Activated T-helper 9 cell treated with anti-CD3 and anti-CD28 coated beads, Interleukin-2, amount 50 U/mL, for 16 hours (primary cell): ENCODE data around the gene VLDLR.
"Not testable (repeated sequence)": the region's sequence is repeated elsewhere in the genome, so short reads cannot be mapped to it uniquely, and the experiment has no call there.

Experiments used
- DNase-seq: peaks from one replicate; pipeline ENCODE4 v3.0.0-alpha.2; 2020; ENCODE audit warnings: low read depth

Gene VLDLR

GRCh38 chr9:2664174-2665065 is 42.8 kb downstream of the VLDLR start:
- no peak for DNase-seq

- DNase-seq = no peak
Observed at GRCh38 chr9:2666569-2666968, 45.0 kb downstream of the VLDLR start.

GRCh38 chr9:2673161-2673560 is 51.6 kb downstream of the VLDLR start:
- no peak for DNase-seq

- no peak for DNase-seq
Observed at GRCh38 chr9:2674141-2674824, 52.7 kb downstream of the VLDLR start.

- no peak for DNase-seq
Observed at GRCh38 chr9:2675834-2676233, 54.2 kb downstream of the VLDLR start.

- no peak for DNase-seq
Observed at GRCh38 chr9:2676466-2676865, 54.9 kb downstream of the VLDLR start.

DNA sequence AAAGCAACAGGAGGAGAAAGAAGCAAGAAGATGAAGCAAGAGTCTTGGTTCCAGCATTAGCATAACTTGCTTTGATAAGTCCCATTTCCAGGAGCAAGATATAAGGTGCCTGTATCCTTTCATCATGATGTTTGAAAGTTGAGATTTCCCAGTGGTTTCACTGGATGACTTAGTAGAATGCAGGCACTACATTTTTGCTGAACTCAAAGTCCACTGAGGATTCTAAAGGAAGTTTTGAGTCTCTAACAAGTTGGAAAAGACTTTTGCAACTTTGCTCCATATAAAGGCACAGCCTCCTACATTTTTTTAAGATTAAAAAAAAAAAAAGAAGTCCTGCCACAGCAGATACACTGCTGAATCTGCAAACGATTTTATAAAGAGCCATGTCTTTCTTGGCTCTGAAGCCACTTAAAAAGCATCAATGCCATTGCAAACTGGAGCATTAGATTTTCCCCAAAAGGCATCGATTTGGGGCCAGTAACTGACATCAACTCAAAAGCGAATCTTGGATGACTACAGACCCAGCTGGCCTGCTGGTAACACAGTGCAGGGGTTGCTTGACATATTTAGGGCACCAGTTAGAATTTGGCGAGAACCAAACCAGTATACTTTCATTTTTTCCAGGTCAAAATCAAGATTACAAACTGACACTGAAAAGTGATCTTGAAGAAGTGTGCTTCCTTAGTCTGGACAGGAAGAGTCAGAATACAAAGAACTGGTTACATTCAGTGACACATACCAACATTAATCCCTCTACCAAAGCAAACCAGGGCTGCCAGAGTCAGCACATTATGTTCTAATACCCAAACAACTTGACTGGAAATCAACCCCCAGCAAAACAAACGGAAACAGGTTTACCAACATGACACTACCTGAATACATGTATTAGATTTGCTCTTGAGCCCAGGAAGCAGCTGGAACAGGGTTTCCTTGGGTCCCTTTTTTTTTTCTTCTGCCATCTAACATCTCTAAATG is 56.6 kb downstream of the VLDLR start:
- no peak for DNase-seq

GRCh38 chr9:2679011-2679410 is 57.4 kb downstream of the VLDLR start:
- DNase-seq = no peak

DNA sequence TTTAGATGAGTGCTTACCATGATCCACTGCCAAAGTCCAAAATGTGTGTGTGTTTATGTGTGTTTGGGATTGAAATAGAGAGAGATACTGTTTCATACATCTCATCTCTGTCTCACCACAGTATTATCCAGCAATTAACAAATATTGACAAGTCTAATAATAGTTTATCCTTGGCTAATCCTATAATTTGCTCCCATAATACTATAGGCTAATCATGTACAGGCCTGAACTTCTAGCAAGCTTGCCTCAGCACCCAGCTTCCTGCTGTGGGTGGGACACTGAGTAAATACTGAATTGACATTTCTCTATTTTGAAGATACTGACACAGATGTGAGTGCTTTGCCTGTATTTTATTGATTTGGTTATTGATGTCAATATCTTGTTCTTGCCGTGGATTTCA is 60.4 kb downstream of the VLDLR start:
- DNase-seq = no peak

- DNase-seq = no peak
Observed at GRCh38 chr9:2686911-2687310, 65.3 kb downstream of the VLDLR start.

DNA sequence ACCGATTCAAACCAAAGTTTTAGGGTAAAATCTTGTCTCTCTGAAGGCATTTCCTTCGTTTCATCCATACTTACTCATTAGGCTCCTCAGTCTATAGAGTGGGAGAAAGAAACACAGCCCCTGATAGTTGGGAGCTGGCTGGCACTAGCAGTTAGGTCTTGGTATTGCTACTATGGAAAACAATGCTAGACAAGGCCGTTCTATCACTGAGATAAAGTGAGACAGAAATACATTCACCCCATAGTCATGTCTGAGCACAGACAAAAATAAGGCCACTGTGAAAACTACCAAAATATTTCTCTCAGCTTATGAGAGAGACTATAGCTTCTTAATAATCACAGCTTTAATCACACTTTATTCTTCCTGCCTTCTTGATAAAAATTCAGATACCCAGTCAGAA is 67.0 kb downstream of the VLDLR start:
- no peak for DNase-seq

DNA sequence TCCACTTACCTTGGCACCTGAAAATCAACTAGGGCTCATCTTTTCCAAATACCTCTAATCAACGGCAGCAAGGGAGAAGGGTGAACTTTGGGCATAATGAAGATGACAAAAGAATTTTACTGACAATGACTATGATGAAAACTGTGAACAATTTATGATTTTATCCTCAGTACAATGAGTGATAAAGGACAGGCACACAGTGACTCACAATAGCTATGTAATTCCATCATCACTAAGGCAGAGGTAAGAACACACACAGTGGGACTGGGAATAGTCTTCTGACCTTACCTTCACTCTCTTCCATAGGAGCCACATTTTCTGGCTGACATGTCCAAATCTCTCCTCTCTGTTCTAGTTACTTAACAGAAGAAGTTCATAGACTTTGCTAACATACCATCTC is 69.6 kb downstream of the VLDLR start:
- DNase-seq = no peak

DNA sequence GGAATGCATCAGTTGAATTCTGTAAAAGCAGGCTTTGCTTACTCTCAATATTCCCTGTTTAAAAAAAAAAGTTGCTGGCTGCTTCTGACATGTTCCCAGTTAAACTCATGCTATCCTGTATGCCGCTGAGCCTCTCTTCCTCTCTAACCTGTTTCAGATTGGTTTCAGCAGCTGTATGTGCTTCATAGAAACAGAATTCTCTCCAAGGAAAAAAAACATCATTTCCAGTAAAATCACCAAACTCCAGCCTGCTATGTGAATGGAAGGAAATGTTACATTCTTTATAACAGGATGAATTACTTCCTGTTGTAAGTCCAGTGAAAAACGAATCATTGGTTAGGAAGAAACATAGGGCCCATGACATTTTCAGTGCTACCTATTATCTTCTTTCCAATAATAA is 70.0 kb downstream of the VLDLR start:
- no peak for DNase-seq

DNA sequence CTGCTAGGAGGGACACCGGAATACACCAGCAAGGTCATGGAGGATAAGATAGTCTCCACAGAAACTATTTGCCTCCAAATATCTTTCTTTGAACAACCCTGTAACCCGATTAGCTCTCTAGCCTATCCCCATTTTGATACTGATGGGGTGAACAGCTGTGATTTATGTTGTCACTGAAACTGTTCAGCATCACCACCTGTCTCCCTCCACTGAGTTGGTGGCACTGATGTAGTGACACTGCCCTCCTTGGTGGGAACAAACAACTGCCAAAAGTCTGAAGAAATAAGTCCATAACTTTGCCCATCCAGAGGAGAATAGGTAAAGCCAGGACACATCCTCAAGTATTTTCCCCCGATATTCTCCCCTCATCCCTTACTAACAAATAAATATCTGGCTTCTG is 71.5 kb downstream of the VLDLR start:
- DNase-seq = no peak

GRCh38 chr9:2697492-2697891 is 75.9 kb downstream of the VLDLR start:
- DNase-seq = no peak

DNA sequence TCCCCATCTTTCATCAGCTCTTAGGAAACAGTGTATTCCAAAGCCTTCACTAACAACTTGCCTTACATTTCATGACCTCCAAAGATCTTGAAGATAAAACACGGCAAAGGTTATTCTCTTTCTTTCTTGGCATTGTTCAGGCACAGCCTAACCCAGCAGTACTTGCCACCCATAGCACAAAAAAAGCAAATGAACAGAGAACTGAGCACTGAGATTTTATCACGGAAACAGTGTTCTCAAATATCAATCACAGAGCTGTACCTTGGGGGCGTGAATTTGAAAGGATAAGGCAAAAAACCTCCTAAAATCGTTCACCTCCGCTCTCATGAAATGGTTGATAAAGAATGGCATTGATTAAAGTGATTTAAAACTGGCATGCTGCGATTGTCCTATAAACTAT is 78.8 kb downstream of the VLDLR start:
- DNase-seq = no peak

GRCh38 chr9:2700909-2701550 is 79.4 kb downstream of the VLDLR start:
- no peak for DNase-seq

DNA sequence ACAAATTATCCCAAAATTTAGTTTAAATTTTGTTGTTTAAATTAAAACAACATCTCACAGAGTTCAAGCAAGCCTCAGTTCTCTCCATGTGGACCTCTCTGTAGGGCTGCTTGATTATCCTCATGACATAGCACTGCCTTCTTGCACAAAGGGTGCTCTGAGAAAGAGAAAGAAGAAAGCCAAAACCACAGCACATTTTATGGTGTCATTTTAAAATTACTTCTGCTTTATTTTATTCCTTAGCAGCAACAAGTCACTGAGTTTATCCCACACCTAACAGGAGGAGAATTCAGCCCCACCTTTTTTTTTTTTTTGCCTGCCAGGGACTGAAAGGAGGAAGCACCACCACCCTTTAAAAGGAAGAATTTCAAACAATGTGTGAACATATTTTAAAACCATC is 82.9 kb downstream of the VLDLR start:
- DNase-seq = no peak

- not testable (repeated sequence) for DNase-seq
Observed at GRCh38 chr9:2707256-2707655, 85.7 kb downstream of the VLDLR start.
